A549 (cell line): ENCODE results near the gene TNRC6B. TPM values are rescaled to one million over a fixed set of nuclear protein-coding genes. Genes with fewer than 3 reads are reported as not detected.

Source experiments
- ATAC-seq, 2 experiments: fragments of 200-7000 bp in 1 of 2; fragments of >200 bp in 1 of 2; cut with Nextera tagmentation in 1 of 2; cut with Tn5 transposase in 1 of 2; 3 replicates each; pipeline versions ENCODE4 v1.8.0 to v1.9.1; 2018 to 2020; ENCODE audit warnings: mild to moderate bottlenecking in 1 of 2, moderate library complexity in 1 of 2
- CTCF ChIA-PET: fragments of 300-600 bp; sonication (Branson Sonifier 250); formaldehyde crosslinking; extraction: SDS; loops from one replicate; lab custom pipeline; 2021; ENCODE audit warnings: antibody characterized with exemption, inconsistent platforms; lab: Yijun Ruan, JAX
- POLR2A ChIA-PET: fragments of 350-600 bp; formaldehyde crosslinking; extraction: SDS; loops from one replicate; lab custom pipeline; 2021; ENCODE audit warnings: antibody characterized with exemption, inconsistent platforms; lab: Yijun Ruan, JAX
- DNase-seq, 2 experiments: peaks; one replicate each; pipeline versions ENCODE4 v3.0.0 to v3.0.0-alpha.2; 2011 to 2016; ENCODE audit warnings: low read depth in 1 of 2, low spot score in 1 of 2
- FAIRE-seq: peaks from 2 replicates; lab custom pipeline; 2011; peaks lifted over from hg19 to GRCh38; lab: Jason Lieb, UNC
- H3K27ac ChIP-seq, 2 experiments: fragments of >200 bp; sonication (Bioruptor Twin); formaldehyde crosslinking; 3 replicates each; pipeline ENCODE4 v1.5.1; 2016 to 2017
- H3K4me1 ChIP-seq: fragments of >200 bp; sonication (Bioruptor Twin); formaldehyde crosslinking; 3 replicates; pipeline ENCODE4 v1.6.1; 2016
- H3K4me2 ChIP-seq: fragments of >200 bp; sonication (Bioruptor Twin); formaldehyde crosslinking; 3 replicates; pipeline ENCODE4 v1.6.1; 2016
- H3K4me3 ChIP-seq: fragments of >200 bp; sonication (Bioruptor Twin); formaldehyde crosslinking; 3 replicates; pipeline ENCODE4 v1.5.1; 2016
- H3K9me3 ChIP-seq: fragments of >200 bp; sonication (Bioruptor Twin); formaldehyde crosslinking; 3 replicates; pipeline ENCODE4 v1.6.1; 2016
- ATOH8 ChIP-seq: fragments of 250-450 bp; sonication (Bioruptor Pico); IDR thresholded peaks from 2 replicates; pipeline ENCODE4 v1.5.0; 2020; ENCODE audit warnings: low read depth, mild to moderate bottlenecking, moderate library complexity
- CEBPB ChIP-seq, 2 experiments: fragments of >200 bp in 1 of 2; sonication (Bioruptor Twin) in 1 of 2; formaldehyde crosslinking in 1 of 2; IDR thresholded peaks; 2 replicates each; pipeline ENCODE4 v1.6.1; 2012 to 2016
- CHD2 ChIP-seq: fragments of 150-350 bp; IDR thresholded peaks from 2 replicates; pipeline ENCODE4 v1.6.1; 2014; ENCODE audit warnings: low read length; ENCODE audit not compliant: partially characterized antibody
- CHD4 ChIP-seq: fragments of 200-600 bp; sonication (generic); IDR thresholded peaks from 2 replicates; pipeline ENCODE4 v1.6.1; 2016; ENCODE audit warnings: antibody characterized with exemption, mild to moderate bottlenecking, borderline replicate concordance
- EHF ChIP-seq: fragments of 250-450 bp; sonication (Bioruptor Pico); IDR thresholded peaks from 2 replicates; pipeline ENCODE4 v1.5.0; 2020; ENCODE audit warnings: mild to moderate bottlenecking
- ELK1 ChIP-seq: fragments of 150-350 bp; IDR thresholded peaks from 2 replicates; pipeline ENCODE4 v1.6.1; 2014; ENCODE audit warnings: low read depth, mild to moderate bottlenecking, low read length
- GATA3 ChIP-seq: IDR thresholded peaks from 2 replicates; pipeline ENCODE4 v1.6.1; 2012; ENCODE audit warnings: borderline replicate concordance
- HDAC2 ChIP-seq: fragments of 200-600 bp; sonication (generic); IDR thresholded peaks from 2 replicates; pipeline ENCODE4 v1.6.1; 2016
- HOXA7 ChIP-seq: fragments of 250-450 bp; sonication (Bioruptor Pico); IDR thresholded peaks from 2 replicates; pipeline ENCODE4 v1.5.0; 2020; ENCODE audit warnings: mild to moderate bottlenecking, moderate library complexity
- KDM1A ChIP-seq: fragments of 200-600 bp; sonication (generic); IDR thresholded peaks from 2 replicates; pipeline ENCODE4 v1.6.1; 2016; ENCODE audit warnings: low read depth, mild to moderate bottlenecking
- NFE2L2 ChIP-seq: fragments of 150-350 bp; conservative IDR thresholded peaks from 2 replicates; pipeline ENCODE4 v1.6.1; 2014; ENCODE audit warnings: low read length
- NPAS2 ChIP-seq: fragments of 250-450 bp; sonication (Bioruptor Pico); IDR thresholded peaks from 2 replicates; pipeline ENCODE4 v1.8.0; 2022; ENCODE audit warnings: mild to moderate bottlenecking, moderate library complexity, borderline replicate concordance
- NR3C1 ChIP-seq: fragments of >200 bp; sonication (Bioruptor Twin); formaldehyde crosslinking; IDR thresholded peaks from 3 replicates; pipeline ENCODE4 v1.6.1; 2017
- POLR2AphosphoS2 ChIP-seq: conservative IDR thresholded peaks from 2 replicates; pipeline ENCODE4 v1.6.1; 2012; ENCODE audit warnings: low read length, improper control_type of control experiment, inconsistent platforms
- RAD21 ChIP-seq, 2 experiments: fragments of >200 bp in 1 of 2; sonication (Bioruptor Twin) in 1 of 2; formaldehyde crosslinking in 1 of 2; IDR thresholded peaks in 1 of 2; conservative IDR thresholded peaks in 1 of 2; 2 replicates in 1 of 2; 3 replicates in 1 of 2; pipeline ENCODE4 v1.6.1; 2012 to 2018; ENCODE audit warnings: inconsistent platforms in 1 of 2
- RARB ChIP-seq: fragments of 250-450 bp; sonication (Bioruptor Pico); IDR thresholded peaks from 2 replicates; pipeline ENCODE4 v1.8.0; 2021; ENCODE audit warnings: mild to moderate bottlenecking, moderate library complexity
- REST ChIP-seq: fragments of 200-600 bp; sonication (generic); IDR thresholded peaks from 2 replicates; pipeline ENCODE4 v1.6.1; 2016; ENCODE audit warnings: antibody characterized with exemption, mild to moderate bottlenecking, moderate library complexity
- SMC3 ChIP-seq: fragments of >200 bp; sonication (Bioruptor Twin); formaldehyde crosslinking; IDR thresholded peaks from 3 replicates; pipeline ENCODE4 v1.6.1; 2018; ENCODE audit warnings: inconsistent platforms
- TP53 ChIP-seq: fragments of 250-450 bp; sonication (Bioruptor Pico); IDR thresholded peaks from 2 replicates; pipeline ENCODE4 v1.5.0; 2021; ENCODE audit warnings: mild to moderate bottlenecking, moderate library complexity
- ZC3H11A ChIP-seq: fragments of 450-650 bp; IDR thresholded peaks from 2 replicates; pipeline ENCODE4 v1.6.1; 2014; ENCODE audit warnings: antibody characterized with exemption, mild to moderate bottlenecking
- ZSCAN20 ChIP-seq: fragments of 250-450 bp; sonication (Bioruptor Pico); IDR thresholded peaks from 2 replicates; pipeline ENCODE4 v1.8.0; 2022; ENCODE audit warnings: mild to moderate bottlenecking, moderate library complexity
- WGBS: methylation state at CpG from one replicate; pipeline ENCODE4 v1.1.6; 2017; ENCODE audit errors: missing lambda C conversion rate; 5-methylcytosine and 5-hydroxymethylcytosine counted together
- polyA plus RNA-seq, 4 experiments: library from polyadenylated mRNA; depleted of rRNA in 3 of 4; stranded (reverse); fragments of >200 nt; fragmentation: RNase III in 1 of 4; extraction: RNeasy Plus Mini Kit Qiagen cat#74134 plus additional on column Dnase treatment in 1 of 4; gene quantifications; 2 replicates in 3 of 4; 3 replicates in 1 of 4; pipeline ENCODE4 v1.2.3, GENCODE V29; 2011 to 2017

Gene TNRC6B
- polyA plus RNA-seq, 2 of the 4 experiments (the other 2 are of a cell fraction), result 4.9 to 5.0 TPM

GRCh38 chr22:40302149-40302548 lies 124.4 kb downstream of the TNRC6B start:
- ATAC-seq (no peak), DNase-seq (no peak), FAIRE-seq (no peak)
- Histone ChIP-seq H3K27ac (no peak overlapping the region), H3K4me1 (no peaks in the 10 kb centered on the region), H3K9me3 (no peaks in the 10 kb centered on the region), H3K4me2 (no peak overlapping the region), H3K4me3 (no peak overlapping the region)
- TF ChIP-seq TP53 (CRISPR knock-in tag), result no peak
- POLR2A ChIA-PET, result no interaction called here
- WGBS, result 92% methylated on average over 11 of the region's 11 CpGs
- CTCF ChIA-PET, result interaction anchor here (0.9 kb wide), 1 partner anchor 26 kb away, joined by 3 read pairs; no protein-coding TSS in a partner anchor

GRCh38 chr22:40305625-40306024 lies 127.9 kb downstream of the TNRC6B start:
- WGBS, result 98% methylated on average over 5 of the region's 5 CpGs
- Histone ChIP-seq H3K4me2 (no peak overlapping the region), H3K27ac (no peak overlapping the region), H3K4me3 (no peak overlapping the region), H3K9me3 (no peaks in the 10 kb centered on the region), H3K4me1 (no peaks in the 10 kb centered on the region)
- ATAC-seq (no peak), FAIRE-seq (no peak), DNase-seq (no peak)
- CTCF ChIA-PET, result no interaction called here
- POLR2A ChIA-PET, result no interaction called here
- TF ChIP-seq NPAS2 (CRISPR knock-in tag) (no peak), HDAC2 (no peak), CEBPB (IDR thresholded peaks at IDR 0.05) (no peak), KDM1A (no peak), ZSCAN20 (no peak), GATA3 (no peak), RAD21 (conservative IDR thresholded peaks at IDR 0.05 in 1 of 2, IDR thresholded peaks at IDR 0.05 in 1 of 2) (no peak), REST (no peak), CHD2 (no peak), NFE2L2 (no peak), RARB (CRISPR knock-in tag) (no peak)

GRCh38 chr22:40308999-40309573 lies 131.4 kb downstream of the TNRC6B start:
- Histone ChIP-seq H3K4me2 (no peak overlapping the region), H3K4me1 (no peaks in the 10 kb centered on the region), H3K9me3 (no peaks in the 10 kb centered on the region), H3K27ac (no peak overlapping the region), H3K4me3 (no peak overlapping the region)
- POLR2A ChIA-PET, result no interaction called here
- TF ChIP-seq SMC3 (no peak), NR3C1 (no peak), ZSCAN20 (no peak), RARB (CRISPR knock-in tag) (no peak), POLR2AphosphoS2 (no peak)
- 85% methylated on average over 6 of the region's 6 CpGs for WGBS
- ATAC-seq, result no peak
- DNase-seq, result no peak
- no peak for FAIRE-seq
- CTCF ChIA-PET, result interaction anchor here (0.7 kb wide), 1 partner anchor 13 kb away, joined by 3 read pairs; no protein-coding TSS in a partner anchor

GRCh38 chr22:40309631-40310030 lies 131.9 kb downstream of the TNRC6B start:
- no peak overlapping the region for H3K4me2 ChIP-seq
- ChIA-PET POLR2A (no interaction called here), CTCF (no interaction called here)
- no peaks in the 10 kb centered on the region for H3K9me3 ChIP-seq
- H3K4me1 ChIP-seq, result no peaks in the 10 kb centered on the region
- H3K4me3 ChIP-seq, result no peak overlapping the region
- no peak overlapping the region for H3K27ac ChIP-seq
- DNase-seq (no peak), FAIRE-seq (no peak), ATAC-seq (no peak)
- TF ChIP-seq REST (no peak), GATA3 (no peak), NFE2L2 (no peak), EHF (CRISPR knock-in tag) (no peak), ATOH8 (CRISPR knock-in tag) (no peak), KDM1A (no peak), ELK1 (no peak), HOXA7 (CRISPR knock-in tag) (no peak), CHD4 (no peak), ZC3H11A (no peak), CEBPB (IDR thresholded peaks at IDR 0.05) (no peak)
